HG02623 (cell line): Measurements from ENCODE around the gene GLA.

Experiments used
- ATAC-seq: cut with Tn5 transposase; IDR thresholded peaks from one replicate; pipeline ENCODE4 v1.9.1; 2021; ENCODE audit warnings: moderate library complexity; ENCODE audit not compliant: unreplicated experiment

The GLA gene

DNA sequence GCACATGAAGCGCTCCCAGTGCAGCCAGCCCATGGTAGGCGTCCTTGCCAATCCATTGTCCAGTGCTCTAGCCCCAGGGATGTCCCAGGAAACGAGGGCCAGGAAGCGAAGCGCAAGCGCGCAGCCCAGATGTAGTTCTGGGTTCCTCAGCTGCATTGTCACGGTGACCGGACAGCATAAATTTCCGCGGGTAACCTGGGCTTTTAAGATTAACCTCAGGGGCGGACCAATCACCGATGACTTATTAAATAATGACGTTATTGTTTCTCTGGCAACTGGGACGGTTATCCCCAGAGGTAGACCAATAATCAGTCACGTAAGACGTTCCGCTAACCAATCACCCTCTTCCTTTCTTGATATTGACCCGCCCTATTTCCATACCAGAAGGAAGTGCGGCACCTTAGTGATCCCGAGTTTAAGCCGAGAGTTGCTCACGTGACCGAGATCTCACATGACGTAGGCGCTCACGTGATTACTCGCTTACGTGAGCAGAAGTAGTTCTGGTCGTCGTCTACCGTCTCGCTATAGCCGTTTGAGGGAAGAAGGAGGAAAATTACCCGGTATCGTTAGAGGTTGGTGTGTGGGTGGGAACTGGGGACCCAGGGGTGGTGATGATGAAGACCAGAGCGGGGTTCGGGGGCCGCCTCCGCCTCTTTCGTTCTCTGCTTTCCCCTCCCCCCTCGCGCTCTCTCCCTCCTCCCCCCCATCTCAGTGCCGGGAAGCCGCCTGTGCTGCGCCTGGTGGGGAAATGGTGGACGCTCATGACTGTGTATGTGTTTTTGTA, at the start of gene GLA, which contains the start of gene HNRNPH2:
Gene GLA (minus strand): TSS at position 178 of the 784 bp plus-strand sequence. CDS start 22 bp downstream, at position 156.
Gene HNRNPH2 (plus strand): TSS at position 475 of the 784 bp plus-strand sequence. CDS start 3,767 bp downstream, outside the sequence.
- ATAC-seq, result peak; percentile 95

DNA sequence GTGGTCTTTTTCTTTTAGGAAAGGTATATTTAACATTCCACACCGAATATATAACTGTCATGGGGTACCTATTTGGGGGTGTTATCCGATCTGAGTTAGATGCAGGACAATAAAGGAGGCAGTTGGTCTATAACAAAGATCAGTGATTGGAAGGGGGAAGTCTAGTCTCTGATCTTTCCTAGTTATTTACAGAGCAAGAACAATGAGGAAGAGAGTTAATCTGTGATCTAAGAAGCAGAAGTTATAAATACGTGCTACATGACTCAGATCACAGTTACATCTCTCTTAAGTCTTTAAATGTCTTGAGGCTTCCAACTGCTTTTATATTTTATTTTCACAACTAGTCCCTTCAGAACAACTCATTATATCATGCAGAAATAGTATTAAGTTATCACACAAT, 44.3 kb upstream of the GLA start:
- no peak for ATAC-seq

DNA sequence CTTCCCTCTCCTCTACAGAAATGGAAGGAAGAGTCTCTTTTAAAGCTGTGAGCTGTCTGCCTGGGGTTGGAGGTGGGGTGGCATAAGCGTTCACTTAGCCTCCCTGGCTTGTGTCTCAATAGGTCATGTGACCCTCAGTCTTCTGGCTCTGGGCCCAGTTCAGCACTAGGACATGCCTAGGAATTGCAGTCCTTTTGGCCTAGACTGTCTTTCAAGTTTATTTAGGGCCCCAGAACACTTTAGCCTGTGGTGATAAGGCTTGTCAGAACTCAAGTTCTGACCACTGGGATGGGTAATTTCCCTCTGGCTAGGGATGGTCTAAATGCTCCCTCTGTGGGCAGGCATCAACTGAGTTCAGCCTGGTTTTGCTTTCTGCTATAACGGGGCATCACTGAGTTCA, 43.2 kb upstream of the GLA start:
- ATAC-seq, result no peak

DNA sequence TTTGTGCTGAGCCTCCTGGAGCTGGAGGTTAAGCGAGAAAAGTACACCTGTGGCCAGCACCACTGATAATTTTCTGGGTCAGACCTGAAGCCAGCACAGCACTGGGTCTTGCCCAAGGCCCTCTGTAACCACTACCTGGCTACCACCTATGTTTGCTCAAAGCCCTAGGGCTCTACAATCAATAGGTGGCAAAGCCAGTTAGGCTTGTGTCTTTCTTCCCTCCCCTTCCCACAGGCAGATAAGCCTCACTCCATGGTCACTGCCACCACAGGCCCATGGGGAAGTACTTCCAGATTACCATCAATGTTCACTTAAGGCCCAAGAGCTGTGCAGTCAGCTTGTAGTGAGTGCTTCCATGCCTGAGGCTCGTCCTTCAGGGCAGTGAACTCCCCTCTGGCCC, 42.4 kb upstream of the GLA start:
- no peak for ATAC-seq

DNA sequence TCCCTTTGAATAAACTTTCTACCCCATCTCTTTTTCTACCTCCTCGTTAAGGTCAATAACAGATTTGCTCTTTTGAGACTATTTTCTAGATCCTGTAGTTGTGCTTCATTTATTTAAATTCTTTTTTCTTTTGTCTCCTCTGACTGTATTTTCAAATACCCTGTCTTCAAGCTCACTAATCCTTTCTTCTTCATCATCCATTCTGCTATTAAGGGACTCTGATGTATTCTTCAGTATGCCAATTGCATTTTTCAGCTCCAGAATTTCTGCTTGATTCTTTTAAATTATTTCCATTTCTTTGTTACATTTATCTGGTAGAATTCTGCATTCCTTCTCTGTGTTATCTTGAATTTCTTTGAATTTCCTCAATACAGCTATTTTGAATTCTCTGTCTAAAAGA, 41.6 kb upstream of the GLA start:
- ATAC-seq, result no peak

DNA sequence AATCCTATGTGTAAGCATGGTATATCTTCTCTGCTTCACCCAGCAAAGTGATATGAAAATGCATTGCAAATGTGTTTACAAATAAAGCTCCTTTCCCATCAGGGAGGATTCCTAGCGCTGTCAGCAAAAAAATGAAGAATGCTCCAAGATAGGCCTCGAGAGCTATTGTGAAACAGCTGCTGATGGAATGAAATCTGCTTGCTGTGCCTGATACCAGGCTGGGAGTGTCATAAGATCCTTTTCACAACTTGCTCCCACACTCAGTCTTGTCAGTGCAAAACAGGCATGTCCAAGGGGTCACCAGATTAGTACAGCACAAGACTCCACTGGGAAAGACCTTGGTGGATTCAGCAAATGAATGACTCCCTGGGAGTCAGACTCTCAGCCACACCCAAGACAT, 34.4 kb upstream of the GLA start:
- no peak for ATAC-seq

DNA sequence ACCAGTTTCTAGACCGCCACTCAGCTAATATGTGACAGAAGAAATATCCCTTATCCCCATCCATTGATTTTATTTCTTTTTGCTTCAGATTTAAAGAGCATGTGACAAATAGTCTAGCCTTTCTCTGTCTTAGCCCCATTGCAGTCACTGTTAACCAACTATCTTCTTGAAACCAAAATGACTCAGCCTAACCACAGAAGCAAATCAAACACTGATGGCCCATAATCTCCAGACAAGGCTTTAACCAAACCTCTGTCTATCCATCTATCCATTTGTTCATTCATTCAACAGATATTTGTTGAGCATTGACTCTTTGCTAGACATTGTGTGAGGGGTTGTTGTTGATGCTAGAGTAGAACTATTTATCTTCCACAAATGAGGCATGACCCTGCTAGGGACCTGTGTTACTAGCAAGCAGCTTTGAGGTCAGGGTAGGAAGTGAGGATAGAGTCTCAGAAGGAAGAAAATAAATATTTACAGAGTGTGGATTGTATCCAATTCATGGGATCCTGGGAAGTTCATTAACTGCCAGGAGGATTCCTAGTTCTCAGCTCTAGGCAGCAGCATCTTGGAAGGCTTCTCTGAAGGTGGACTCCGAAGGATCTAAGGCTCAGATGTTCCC, 22.8 kb upstream of the GLA start:
- ATAC-seq, result peak; percentile 92

DNA sequence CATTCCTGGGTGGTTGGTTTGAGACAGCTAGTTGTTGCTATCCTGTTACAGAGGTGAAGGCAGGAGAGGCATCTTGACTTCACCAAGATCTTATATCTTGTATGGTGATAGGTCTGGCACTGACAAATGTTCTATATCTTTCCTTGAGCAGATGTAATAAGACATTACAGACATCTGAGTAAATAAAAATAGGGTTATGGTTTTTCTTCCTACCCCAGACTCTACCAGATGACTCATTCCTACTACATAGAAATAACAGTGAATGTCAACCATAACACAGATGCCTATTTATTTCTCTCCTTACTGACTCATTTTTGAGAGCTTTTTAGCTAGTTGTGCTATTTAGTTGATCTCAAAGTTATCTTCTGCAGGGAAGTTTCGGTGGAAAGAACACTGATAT, 22.2 kb upstream of the GLA start:
- peak; percentile 57 for ATAC-seq

DNA sequence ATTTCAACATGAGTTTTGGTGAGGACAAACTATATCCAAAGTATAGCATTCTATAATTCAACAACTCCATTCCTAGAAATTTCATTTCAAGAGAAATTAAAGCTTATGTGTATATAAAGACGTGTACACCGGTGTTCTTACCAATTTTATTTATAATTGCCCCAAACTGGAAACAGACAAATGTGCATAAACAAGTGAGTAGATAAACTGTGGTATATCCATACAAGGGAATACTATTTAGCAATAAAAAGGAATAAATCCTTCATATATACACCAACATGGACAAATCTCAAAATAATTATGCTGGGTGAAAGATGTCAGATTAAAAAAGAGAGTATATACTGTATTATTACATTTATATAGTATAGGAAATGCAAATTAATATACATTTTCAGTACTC, 20.2 kb upstream of the GLA start:
- no peak for ATAC-seq

DNA sequence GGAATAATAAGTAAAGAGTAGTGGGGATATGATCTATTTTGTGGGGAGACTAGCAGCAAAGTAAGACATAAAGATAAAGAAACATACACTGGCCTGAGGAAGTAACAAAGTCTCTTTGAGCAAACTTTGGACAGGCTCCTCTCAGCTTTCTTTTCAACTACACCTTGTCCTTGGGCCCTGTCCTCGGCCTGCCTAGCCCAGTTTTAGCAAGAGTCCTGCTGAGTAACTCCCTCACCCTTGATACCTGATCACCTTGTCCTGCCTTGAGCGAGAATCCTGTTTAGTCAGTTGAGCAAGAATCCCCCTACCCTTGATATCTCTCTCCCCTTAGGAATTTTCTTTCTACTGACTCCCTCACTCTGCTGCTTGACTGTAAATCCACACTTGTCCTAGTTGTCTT, 11.8 kb upstream of the GLA start:
- ATAC-seq, result no peak

DNA sequence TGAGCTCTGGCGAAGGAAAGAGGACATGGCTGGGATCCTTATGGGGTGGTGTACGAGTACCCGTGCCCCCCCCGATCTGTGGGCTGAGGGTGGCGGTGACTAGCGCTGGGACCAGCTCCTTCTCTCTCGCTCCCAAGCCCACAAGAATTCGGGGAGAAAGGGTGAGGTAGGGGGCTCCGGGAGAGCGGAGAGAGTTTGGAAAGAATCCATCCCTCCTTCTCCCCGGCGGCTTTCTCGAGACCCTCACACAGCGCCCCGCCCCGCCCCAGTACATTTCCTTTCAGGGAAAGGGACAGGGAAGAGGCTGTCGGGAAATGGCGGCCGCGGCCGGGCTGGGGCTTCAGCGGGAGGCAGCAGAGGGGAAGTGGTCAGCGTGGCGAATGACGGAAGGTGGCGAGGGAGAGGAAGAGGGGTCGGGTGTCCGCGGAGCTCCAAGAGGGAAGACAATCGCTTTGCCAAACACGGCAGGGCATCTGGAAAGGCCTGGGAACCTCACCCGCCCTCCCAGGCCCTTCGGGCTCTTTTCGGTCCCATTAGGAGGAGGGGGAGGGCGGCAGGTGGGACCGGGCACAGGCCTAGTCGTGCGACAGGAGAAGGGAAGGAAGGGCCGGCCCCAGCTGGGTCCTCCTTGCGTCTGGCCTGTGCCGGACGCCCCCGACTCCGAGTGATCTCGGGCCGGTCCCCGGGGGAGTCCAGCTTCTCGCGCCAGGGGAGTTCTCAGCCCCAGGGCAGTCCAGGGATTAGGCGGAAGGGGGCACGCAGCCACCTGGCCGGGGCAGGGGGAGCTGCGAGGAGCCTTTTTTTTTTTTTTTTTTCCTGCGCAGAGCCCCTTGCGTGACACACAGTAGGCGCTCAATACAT, 10.5 kb upstream of the GLA start:
- ATAC-seq, result peak; percentile 46

DNA sequence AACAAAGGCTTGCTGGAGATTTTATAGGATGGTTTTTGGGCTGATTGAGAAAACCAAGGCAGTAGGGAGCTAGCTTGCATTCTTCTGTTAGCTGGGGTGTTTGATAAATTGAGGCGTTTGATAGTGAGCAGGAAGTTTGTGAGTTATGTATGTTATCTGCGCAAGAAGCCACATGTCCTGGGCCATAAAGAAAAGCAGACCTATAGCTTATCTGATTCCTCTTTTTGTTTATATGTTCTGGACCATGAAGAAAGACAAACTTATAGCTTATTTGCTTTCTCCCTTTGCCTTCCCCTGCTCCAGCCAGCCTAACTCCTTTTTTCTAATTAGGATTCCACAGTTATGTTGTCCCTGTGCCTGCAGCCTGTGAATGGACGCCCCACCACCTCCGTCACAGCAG, 9.5 kb upstream of the GLA start:
- ATAC-seq, result no peak

DNA sequence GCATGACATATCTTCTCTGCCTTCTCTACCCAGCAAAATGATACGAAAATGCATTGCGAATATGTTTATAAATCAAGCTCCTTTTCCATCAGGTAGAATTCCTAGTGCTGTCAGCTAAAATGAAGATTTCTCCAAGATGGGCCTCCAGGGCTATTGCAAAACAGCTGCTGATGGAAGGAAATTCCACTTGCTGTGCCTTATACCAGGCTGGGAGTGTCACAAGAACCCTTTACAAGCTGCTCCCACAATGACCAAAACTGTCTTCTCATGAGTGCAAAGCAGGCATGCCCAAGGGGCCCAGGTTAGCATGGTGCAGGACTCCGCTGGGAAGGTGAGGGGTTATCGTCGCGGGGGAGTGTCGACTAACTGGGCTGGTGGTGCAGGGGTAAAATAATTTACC, 9.0 kb upstream of the GLA start:
- ATAC-seq, result no peak

DNA sequence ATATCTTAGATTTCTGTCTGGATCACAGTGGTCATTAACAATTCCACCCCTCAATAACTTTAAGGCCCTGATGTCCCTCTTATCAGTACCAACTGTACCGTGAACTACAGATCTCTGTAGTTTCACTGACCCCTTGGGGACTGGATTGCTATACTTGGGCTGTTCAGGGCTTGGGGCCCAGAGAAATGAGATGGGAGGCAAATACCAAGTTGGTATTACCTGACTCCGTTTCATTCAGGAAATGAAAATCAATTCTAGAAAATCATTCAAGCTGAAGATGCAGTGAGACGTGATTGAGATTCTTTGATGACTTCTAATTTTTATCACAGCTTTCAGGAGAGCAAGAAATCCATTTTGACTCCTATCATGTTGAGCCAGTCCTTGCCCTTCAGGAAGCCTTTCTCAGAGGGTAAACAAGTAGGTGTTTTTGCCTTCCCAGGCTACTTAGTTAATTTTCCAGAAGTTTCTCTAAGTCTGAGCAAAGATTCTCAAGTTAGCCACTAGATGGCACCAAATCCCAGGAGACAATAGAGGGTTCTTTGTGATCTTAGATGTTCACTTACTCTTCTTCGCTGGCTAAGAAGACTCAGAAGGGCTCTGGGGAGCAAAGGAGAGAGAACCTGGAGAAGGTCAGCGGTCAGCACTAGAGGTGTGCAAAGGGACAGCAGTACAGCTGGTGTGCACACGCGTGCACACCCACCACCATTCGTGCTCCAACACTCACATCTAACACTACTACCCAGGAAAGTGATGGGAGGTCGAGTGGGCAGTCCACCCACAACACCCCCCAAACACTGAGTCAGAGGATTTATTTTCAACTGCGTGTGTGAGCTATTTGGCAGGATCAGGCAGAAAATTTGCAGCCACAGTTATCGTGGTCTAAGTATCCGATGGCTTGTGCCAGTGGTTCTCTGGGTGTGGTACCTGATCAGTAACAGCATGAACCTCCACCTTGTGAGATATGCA, 7.7 kb upstream of the GLA start:
- peak; percentile 55 for ATAC-seq

DNA sequence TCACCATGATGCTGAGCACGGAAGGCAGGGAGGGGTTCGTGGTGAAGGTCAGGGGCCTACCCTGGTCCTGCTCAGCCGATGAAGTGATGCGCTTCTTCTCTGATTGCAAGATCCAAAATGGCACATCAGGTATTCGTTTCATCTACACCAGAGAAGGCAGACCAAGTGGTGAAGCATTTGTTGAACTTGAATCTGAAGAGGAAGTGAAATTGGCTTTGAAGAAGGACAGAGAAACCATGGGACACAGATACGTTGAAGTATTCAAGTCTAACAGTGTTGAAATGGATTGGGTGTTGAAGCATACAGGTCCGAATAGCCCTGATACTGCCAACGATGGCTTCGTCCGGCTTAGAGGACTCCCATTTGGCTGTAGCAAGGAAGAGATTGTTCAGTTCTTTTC, 4.3 kb upstream of the GLA start:
- no peak for ATAC-seq

DNA sequence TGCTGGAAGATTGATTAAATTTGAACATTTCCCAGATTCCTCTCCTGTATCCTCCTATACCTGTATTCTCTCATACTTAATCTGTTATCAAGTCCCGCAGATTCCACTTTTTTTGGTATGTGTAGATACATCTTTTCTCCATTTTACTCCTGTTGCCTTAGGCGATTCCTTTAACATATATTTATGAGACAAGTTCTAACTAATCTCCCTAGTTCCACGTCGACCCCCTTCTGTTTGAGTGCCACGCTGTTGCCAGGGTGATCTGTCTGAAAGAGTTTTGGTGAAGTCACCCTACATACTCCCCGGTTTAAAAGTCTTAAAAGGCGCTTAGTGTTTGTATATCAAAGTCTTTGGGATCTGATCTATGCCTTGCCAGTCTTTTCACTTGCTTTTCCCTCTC, 2.7 kb upstream of the GLA start:
- no peak for ATAC-seq

DNA sequence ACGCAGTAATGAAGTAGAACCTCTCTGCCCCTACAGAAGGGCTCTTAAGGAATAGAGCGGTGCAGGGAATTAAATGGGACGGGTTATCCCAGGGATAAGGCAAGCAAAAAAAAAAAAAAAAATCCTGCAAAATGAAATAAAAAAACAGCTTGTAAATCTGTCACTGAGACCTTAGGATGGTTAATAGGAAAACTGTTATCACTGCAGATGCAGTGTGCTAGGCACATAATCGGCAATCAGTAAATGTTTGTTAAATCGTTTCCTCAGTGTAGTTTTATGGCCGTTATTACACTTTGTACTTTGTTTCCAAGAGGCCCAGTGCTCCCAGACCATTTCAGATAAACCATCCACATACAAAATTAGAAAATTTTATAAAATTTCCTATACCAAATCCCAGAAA, 1.3 kb upstream of the GLA start:
- ATAC-seq, result no peak

DNA sequence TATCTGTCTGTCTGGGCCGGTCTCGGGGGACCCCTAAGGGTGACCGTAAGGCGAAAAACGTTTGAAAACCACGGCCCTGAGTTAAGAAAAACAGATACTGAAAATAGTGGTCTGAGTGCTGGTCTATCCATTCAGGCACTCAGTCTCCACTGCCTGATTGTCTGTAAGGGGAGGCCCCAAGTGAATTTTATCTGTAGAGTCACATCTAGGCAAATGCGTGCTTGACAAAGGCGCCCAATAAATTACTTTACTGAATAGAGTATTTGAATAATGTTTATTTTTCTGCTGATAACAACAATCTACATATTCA, 762 bp upstream of the GLA start:
- peak; percentile 29 for ATAC-seq

DNA sequence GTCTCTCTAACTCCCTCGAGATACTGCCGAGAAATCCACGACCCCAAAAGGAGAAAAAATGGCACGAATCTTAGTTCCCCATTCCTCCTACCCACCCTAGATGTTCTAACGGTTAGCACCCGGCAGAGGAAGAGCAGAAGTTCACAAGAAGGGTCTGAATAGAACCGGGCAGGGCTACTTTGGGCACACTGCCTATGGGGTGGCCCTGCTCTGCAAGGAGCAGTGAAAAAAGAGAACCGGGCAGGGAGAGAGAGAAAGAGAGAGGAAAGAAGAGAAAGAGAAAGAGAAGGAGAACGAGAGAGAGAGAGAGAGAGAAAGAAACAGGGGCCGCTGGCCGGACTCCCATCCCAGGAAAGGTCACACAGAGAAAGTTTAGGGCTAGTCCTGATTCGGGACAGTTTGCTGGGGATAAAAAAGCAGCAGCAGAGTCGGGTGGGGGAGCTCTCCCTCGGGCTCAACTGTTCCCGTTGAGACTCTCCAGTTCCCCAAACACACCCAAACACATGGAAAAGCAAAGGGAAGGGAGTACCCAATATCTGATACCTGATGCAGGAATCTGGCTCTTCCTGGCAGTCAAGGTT, 468 bp downstream of the GLA start:
- ATAC-seq, result no peak

DNA sequence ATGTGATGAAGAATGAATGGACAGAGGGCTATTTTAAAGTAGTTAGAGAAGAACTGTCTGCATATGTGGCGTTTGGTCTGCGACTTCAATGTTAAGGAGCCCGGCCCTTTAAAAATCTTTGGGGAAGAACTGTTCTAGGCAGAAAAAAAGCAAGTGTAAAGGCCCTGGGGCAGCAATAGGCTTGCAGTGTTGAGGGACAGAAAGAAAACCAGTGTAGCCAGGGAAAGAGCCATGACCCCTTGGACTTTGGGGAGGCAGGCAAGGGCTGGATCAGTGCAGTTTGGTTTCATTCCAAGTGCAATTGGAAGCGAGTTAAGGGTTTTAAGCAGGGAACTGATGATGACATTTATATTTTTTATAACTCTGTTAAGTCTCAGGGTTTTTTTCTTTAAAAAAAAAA, 7.9 kb downstream of the GLA start:
- ATAC-seq, result no peak
